Activated CD8-positive, alpha-beta memory T cell treated with anti-CD3 and anti-CD28 coated beads, Interleukin-2, amount 50 U/mL, for 1 hour (primary cell): ENCODE measurements around the gene A4GNT.
"Not testable (repeated sequence)": the region's sequence is repeated elsewhere in the genome, so short reads cannot be mapped to it uniquely, and the experiment has no call there.

Experiments
- DNase-seq: peaks from one replicate; pipeline ENCODE4 v3.0.0-alpha.2; 2020; ENCODE audit errors: extremely low read depth

A4GNT gene

GRCh38 chr3:138132239-138132638, at the start of gene A4GNT:
Gene A4GNT, minus strand, starts transcription at chr3:138132390. Its CDS starts 1,134 bp downstream, at chr3:138131256.
- DNase-seq, result no peak

DNA sequence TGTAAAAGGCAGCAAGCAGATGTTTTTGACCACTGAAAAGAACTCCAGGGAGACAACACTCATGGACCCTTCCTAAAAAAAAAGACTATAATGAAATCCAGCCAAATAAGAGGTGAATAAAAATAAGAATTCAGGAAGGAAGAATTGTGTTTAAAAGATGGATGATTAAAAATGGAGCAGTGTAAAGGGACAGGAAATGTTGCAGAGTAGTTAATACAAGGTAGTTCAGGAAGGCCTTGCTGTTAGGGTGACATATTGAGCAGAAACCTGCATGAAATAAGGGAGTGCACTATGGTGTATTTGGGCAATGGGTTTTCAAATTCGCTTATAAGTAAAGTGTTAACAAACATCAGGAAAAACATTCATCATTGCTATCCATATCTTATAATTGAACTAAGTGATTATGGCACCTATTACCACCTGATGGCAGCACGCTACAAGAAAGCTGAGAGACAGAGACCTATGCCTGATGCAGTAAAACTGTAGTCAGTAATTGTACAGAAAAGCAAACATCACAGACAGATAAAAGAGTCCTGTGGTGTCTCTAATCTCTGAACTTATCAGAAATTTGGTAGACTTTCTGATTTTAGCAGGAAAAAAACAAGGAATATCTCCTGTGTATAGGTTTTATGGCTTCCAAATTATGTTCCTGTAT, 48.3 kb upstream of the A4GNT start:
- DNase-seq, result no peak

GRCh38 chr3:138174421-138175131, 42.4 kb upstream of the A4GNT start, which contains the start of gene DBR1:
Gene DBR1, minus strand, starts transcription at chr3:138174921. Its CDS starts 126 bp downstream, at chr3:138174795.
- DNase-seq, result peak; percentile 60

GRCh38 chr3:138173769-138174420, 41.7 kb upstream of the A4GNT start:
- no peak for DNase-seq

GRCh38 chr3:138172625-138173024, 40.4 kb upstream of the A4GNT start:
- no peak for DNase-seq

- DNase-seq, result no peak
These were observed 32.9 kb upstream of the A4GNT start for GRCh38 chr3:138165061-138165460.

DNA sequence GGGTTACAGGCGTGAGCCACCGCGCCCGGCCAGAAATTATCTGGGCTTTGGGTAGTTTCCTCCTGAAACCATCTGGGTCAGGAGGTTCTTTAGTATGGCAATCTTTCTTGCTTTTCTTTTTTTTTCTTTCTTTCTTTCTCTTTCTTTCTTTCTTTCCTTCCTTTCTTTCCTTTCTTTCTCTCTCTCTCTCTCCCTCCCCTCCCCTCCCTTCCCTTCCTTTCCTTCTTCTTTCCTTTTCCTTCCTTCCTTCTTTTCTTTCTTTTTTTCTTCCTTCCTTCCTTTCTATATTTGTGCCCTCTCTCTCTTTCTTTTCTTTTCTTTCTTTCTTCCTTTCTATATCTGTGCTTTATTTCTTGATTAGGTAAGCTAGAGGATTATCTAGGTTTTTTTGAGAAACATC, 25.6 kb upstream of the A4GNT start:
- no peak for DNase-seq

DNA sequence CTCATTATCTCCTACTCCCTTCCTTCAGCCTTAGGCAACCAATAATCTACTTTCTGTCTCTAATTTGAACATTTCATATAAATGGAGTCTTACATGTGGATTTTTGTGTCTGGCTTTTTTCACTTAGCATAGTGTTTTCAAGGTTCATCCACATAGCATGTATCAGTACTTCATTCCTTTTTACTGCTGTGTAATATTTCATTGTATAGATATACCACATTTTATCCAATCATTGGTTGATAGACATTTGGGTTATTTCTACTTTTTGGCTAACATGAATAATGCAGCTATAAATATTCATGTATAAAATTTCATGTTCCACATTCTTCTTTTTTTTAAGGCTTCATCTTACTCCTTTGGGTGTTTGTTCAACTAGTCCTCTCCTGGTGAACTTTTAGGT, 22.3 kb upstream of the A4GNT start:
- DNase-seq, result no peak

- DNase-seq, result no peak
These were observed 16.3 kb upstream of the A4GNT start for GRCh38 chr3:138148503-138148902.

DNA sequence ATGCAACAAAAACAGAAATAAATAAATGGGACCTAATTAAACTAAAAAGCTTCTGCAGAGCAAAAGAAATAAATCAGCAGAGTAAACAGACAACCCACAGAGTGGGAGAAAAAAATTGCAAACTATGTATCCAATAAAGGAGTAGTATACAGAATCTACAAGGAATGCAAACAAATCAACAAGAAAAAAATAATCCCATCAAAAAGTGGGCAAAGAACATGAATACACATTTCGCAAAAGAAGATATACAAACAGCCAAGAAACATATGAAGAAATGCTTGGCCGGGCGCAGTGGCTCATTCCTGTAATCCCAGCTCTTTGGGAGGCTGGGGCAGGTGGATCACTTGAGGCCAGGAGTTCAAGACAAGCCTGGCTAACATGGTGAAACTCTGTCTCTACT, 10.0 kb upstream of the A4GNT start:
- not testable (repeated sequence) for DNase-seq

DNA sequence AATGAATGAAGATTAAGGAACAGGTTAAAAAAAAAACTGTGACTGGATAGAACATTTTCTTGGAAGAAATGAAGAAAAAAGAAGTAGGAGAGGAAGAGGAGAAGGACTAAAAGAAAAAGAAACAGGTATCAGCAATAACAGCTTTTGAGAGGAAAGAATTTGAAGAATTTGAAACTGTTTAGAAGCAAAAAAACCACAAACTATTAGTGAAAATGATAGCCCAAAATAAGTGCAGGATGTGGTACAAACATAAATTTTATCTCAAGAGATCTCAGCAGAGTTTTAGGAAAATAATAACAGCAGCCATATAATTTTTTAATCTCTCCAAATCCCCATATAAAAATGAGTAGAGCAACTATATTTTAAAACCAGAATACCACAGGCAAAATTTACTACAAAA, 8.8 kb upstream of the A4GNT start:
- no peak for DNase-seq

GRCh38 chr3:138139691-138140090, 7.5 kb upstream of the A4GNT start:
- no peak for DNase-seq

DNA sequence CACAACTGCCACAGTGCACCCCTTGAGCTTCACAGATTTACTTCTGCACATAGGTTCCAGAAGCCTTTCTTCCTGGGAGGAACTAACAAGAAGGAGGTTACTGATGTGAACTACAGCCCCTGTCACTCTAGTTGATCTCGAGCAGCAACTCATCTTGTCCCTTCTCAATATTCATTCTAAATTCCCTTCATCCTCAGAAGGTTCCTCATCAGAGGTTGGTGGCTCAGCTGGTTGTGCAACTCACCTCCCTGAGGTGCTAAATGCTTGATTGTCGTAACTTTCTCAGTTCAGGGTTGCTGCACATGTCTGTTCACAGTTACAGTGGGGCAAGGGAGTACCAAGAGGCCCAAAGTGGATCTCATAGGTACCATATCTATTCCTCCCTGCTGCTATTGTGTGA, 5.7 kb upstream of the A4GNT start:
- DNase-seq, result no peak

- DNase-seq, result no peak
These were observed 4.0 kb upstream of the A4GNT start for GRCh38 chr3:138136201-138136600.

DNA sequence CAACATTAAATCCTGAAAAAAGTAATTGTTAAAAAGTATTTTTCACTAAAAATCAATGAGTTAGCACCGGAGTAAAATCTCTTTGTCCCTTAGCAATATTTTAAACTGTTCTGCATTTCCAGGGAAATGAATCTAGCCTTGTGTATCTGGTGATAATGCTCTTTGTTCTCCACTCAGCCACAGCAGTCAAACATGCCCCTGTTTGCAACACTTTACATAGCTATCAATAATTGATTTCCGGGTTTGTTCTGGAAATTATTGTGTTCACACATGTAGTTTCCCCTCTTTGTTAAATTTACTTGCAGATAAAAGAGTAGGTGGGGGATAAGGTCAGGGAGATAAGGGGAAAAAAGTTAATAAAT, 3.6 kb upstream of the A4GNT start:
- DNase-seq, result no peak

DNA sequence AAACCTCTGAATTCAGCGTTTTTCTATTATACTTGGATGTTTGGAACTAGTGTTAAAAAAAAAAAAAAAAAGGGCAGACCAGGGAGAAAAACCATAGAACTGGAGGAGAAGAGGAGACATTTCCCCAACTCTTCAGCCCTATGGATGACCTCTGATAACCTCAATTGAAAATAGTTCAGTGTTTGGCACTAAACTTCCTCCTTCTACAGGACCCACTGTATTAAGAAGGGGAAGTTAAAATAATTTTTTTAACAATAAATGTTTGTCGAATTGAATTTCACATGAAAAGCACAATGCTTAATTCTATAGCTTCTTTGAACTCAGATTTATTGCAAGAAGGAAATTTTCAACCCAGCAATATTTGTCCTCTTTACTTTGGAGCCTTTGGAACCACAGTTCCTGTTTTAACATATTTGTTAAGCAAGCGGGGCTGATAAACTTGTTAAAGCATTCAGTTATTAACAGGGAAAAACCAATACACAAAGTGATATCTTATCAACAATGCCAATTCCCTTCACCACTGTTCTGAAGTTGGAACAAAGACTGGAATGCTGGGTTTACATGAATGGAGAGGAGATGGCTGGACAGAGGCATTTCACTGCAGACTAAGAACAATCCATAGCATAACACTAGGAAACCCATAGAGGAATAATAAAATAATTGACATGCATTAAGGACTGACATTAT, 3.1 kb upstream of the A4GNT start:
- DNase-seq, result no peak

- no peak for DNase-seq
These were observed 4.4 kb downstream of the A4GNT start for GRCh38 chr3:138127636-138128365.

GRCh38 chr3:138125548-138126221, 6.5 kb downstream of the A4GNT start:
- no peak for DNase-seq

DNA sequence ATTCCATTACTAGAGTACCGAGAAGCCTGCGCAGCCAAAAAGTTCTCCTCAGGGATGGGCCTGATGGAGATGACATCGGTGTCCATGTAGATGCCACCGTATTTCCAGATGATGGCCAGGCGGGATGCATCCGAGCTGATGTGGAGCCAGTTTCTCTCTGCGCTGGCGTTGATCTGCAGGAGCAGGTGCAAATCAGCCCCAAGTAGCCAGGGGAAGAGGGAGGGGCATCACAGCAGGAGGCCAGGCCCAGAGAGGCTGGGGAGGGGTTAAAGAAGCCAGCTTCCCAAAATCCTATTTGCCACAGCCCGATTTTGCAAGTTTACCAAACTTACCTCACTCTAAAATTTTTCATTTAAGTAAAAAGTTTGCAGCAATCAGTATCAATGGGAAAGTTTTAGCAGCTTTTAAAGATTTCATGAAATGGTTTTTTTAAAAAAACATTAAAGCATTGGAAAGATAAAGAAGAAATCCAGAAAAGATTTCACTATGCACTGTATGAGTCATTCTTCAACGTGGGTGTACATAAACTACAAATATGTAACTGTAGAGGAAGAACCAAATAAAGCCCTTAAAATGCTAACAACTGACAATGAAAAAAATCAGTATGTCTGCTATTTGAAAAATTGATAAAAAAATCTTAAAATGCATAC, 7.4 kb downstream of the A4GNT start:
- no peak for DNase-seq

DNA sequence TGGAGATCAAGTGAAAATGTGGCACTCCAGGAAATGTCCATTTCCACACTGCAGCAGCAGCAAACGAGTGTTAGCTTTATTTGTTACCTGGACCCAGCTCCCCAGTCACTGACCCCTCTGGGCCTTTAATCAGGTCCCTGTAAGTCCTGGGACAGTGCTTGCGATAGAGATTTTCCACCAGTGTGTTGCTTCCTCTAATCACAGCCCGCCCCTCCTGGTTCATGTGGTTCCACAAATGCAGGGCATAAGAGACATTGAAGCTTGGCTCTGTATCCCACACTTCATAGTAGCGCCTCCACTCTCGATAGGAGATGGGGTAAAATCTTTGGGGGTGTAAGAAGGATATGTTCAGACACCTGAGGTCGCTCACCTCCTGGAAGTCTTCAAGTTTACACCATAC, 8.0 kb downstream of the A4GNT start:
- DNase-seq, result no peak

DNA sequence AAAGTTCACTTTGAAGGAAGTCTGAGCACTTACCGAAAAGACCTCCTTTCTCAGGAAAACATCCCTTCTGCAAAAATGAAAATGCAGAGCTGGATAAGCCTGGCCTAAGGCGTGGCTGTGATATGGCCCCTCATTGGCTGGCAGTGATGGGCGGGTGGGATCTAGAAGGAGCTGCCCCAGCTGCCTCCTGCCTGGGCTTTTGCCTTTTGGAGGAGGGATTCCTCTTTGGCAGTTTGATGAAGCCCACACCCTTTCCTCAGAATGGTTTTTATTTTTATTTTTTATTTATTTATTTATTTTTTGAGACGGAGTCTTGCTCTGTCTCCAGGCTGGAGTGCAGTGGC, 12.8 kb downstream of the A4GNT start:
- DNase-seq, result no peak
